Lung (tissue), 12 donors: ENCODE measurements around the gene ITPA. TPM values are rescaled to one million over a fixed set of nuclear protein-coding genes. Genes with fewer than 3 reads are reported as not detected.

Source experiments
- ATAC-seq: fragments of 200-7000 bp; cut with Tn5 transposase; one replicate; pipeline ENCODE4 v1.9.1; 2020; ENCODE audit warnings: moderate number of reproducible peaks; ENCODE audit not compliant: insufficient read depth, low FRiP score
- DNase-seq, 3 donors: peaks; one replicate each; pipeline ENCODE4 v3.0.0-alpha.2; 2013 to 2017
- H3K27ac ChIP-seq, 2 donors: one replicate each; pipeline ENCODE4 v1.5.1; 2013; ENCODE audit warnings: mild to moderate bottlenecking in 2 of 2, moderate library complexity in 2 of 2, control low read depth in 1 of 2, inconsistent platforms in 1 of 2, low read depth in 1 of 2, low read length in 1 of 2
- H3K27me3 ChIP-seq, 3 donors: one replicate each; pipeline ENCODE4 v1.5.1; 2013; ENCODE audit warnings: low read length in 2 of 3; ENCODE audit not compliant: control insufficient read depth in 3 of 3, insufficient read depth in 3 of 3
- H3K36me3 ChIP-seq, 4 donors: one replicate each; pipeline ENCODE4 v1.5.1; 2013; ENCODE audit warnings: low read length in 4 of 4, mild to moderate bottlenecking in 1 of 4, moderate library complexity in 1 of 4; ENCODE audit not compliant: control insufficient read depth in 4 of 4, insufficient read depth in 4 of 4
- H3K4me1 ChIP-seq, 5 donors: one replicate each; pipeline ENCODE4 v1.5.1; 2013; ENCODE audit warnings: low read length in 5 of 5, mild to moderate bottlenecking in 2 of 5, moderate library complexity in 1 of 5; ENCODE audit not compliant: control insufficient read depth in 5 of 5, insufficient read depth in 5 of 5
- H3K4me3 ChIP-seq: one replicate; pipeline ENCODE4 v1.5.1; 2013; ENCODE audit warnings: mild to moderate bottlenecking, control low read depth, moderate library complexity
- H3K9ac ChIP-seq, 2 donors: one replicate each; pipeline ENCODE4 v1.5.1; 2013; ENCODE audit warnings: low read length in 2 of 2, control low read depth in 1 of 2; ENCODE audit not compliant: insufficient read depth in 1 of 2
- H3K9me3 ChIP-seq, 4 donors: one replicate each; pipeline ENCODE4 v1.5.1; 2013; ENCODE audit warnings: low read length in 3 of 4, mild to moderate bottlenecking in 1 of 4, moderate library complexity in 1 of 4; ENCODE audit not compliant: control insufficient read depth in 4 of 4, insufficient read depth in 3 of 4
- CTCF ChIP-seq: IDR thresholded peaks from 2 replicates; pipeline ENCODE4 v1.5.1; 2012; ENCODE audit warnings: mild to moderate bottlenecking; ENCODE audit errors: control extremely low read depth, extremely low read depth
- WGBS, 2 donors: extraction: QIAGEN DNeasy Blood & Tissue Kit; methylation state at CpG; one replicate each; pipeline ENCODE4 v1.1.7; 2013; 5-methylcytosine and 5-hydroxymethylcytosine counted together
- polyA plus RNA-seq, 2 donors: library from polyadenylated mRNA; stranded (reverse); fragments of 200-250 nt; gene quantifications; one replicate each; pipeline ENCODE4 v1.2.1, GENCODE V29; 2013
- total RNA-seq, 2 donors: library from RNA; depleted of rRNA in 1 of 2; stranded (reverse); fragments of >200 nt in 1 of 2; gene quantifications; one replicate each; pipeline ENCODE4 v1.2.1, GENCODE V29; 2014 to 2021
- donor health status: control.
- donor health status: control.
- donor health status: Bipolar disorder and iron deficiency.
- donor health status: healthy.
- donor health status: DM: yes; HTN: yes; CAD: no.

The ITPA gene
- total and polyA plus RNA-seq, 4 donors, result 32.7 to 95.8 (median 66.1) TPM

GRCh38 chr20:3218307-3218988 lies 9.2 kb downstream of the ITPA start:
- Histone ChIP-seq H3K27ac (no peak overlapping the region), H3K4me1 (peaks cover 0 to 6% (median 0%) of the 10 kb centered on the region in 5 donors), H3K9ac (no peak overlapping the region), H3K9me3 (no peaks in the 10 kb centered on the region), H3K36me3 (peaks cover 4 to 42% (median 13%) of the 10 kb centered on the region in 4 donors), H3K4me3 (no peak overlapping the region), H3K27me3 (no peaks in the 10 kb centered on the region)
- peak; percentile 19 to 53 (median 21) for DNase-seq
- WGBS, 2 donors, result 20 to 28% methylated on average over 30 of the region's 30 CpGs
- ATAC-seq, result peak; percentile 81
- peak; percentile 61 for TF ChIP-seq CTCF

- no peak for TF ChIP-seq CTCF
- Histone ChIP-seq H3K4me3 (no peak overlapping the region), H3K36me3 (peaks cover 4 to 38% (median 10%) of the 10 kb centered on the region in 4 donors), H3K27me3 (no peaks in the 10 kb centered on the region), H3K4me1 (peaks cover 0 to 6% (median 0%) of the 10 kb centered on the region in 5 donors), H3K9ac (no peak overlapping the region), H3K27ac (no peak overlapping the region), H3K9me3 (no peaks in the 10 kb centered on the region)
- 90 to 92% methylated on average over 18 of the region's 18 CpGs for WGBS, 2 donors
- no peak for ATAC-seq
- DNase-seq, result no peak
Observed at GRCh38 chr20:3221398-3222226, 12.3 kb downstream of the ITPA start.

GRCh38 chr20:3222635-3223600 lies 13.6 kb downstream of the ITPA start:
- no peaks in the 10 kb centered on the region for H3K9me3 ChIP-seq
- no peak overlapping the region for H3K4me3 ChIP-seq
- H3K9ac ChIP-seq, result no peak overlapping the region
- ATAC-seq (no peak), DNase-seq (peak in 1 of 3 donors; percentile 10)
- H3K4me1 ChIP-seq, result peaks cover 0 to 6% (median 0%) of the 10 kb centered on the region in 5 donors
- 42 to 62% methylated on average over 25 of the region's 25 CpGs for WGBS, 2 donors
- no peak for TF ChIP-seq CTCF
- H3K27me3 ChIP-seq, result no peaks in the 10 kb centered on the region
- H3K36me3 ChIP-seq, result peaks cover 4 to 43% (median 10%) of the 10 kb centered on the region in 4 donors
- peak overlapping the region in 1 of 2 donors; percentile 5 for H3K27ac ChIP-seq
